Esophagus muscularis mucosa (tissue), 4 donors: ENCODE data around the gene C2CD4D.

ENCODE experiments used
- EP300 ChIP-seq: sonication (generic); formaldehyde crosslinking; IDR thresholded peaks from one replicate; pipeline ENCODE4 v1.6.1; 2017; ENCODE audit warnings: antibody characterized with exemption
- POLR2A ChIP-seq: fragments of 450-650 bp; IDR thresholded peaks from one replicate; pipeline ENCODE4 v1.6.1; 2017; ENCODE audit warnings: antibody characterized with exemption, moderate library complexity, mild to moderate bottlenecking, low read depth
- POLR2AphosphoS5 ChIP-seq, 2 donors: sonication (generic); formaldehyde crosslinking; IDR thresholded peaks; one replicate each; pipeline ENCODE4 v1.6.1; 2017; ENCODE audit warnings: antibody characterized with exemption in 2 of 2
- TF ChIP-seq, protein P1 (sequence below), 3 experiments: fragments of 200-600 bp in 2 of 3; fragments of 450-650 bp in 1 of 3; sonication (generic) in 2 of 3; IDR thresholded peaks; one replicate each; pipeline ENCODE4 v1.5.1; 2017 to 2019; ENCODE audit warnings: antibody characterized with exemption in 3 of 3, mild to moderate bottlenecking in 2 of 3, moderate library complexity in 1 of 3

DNA sequence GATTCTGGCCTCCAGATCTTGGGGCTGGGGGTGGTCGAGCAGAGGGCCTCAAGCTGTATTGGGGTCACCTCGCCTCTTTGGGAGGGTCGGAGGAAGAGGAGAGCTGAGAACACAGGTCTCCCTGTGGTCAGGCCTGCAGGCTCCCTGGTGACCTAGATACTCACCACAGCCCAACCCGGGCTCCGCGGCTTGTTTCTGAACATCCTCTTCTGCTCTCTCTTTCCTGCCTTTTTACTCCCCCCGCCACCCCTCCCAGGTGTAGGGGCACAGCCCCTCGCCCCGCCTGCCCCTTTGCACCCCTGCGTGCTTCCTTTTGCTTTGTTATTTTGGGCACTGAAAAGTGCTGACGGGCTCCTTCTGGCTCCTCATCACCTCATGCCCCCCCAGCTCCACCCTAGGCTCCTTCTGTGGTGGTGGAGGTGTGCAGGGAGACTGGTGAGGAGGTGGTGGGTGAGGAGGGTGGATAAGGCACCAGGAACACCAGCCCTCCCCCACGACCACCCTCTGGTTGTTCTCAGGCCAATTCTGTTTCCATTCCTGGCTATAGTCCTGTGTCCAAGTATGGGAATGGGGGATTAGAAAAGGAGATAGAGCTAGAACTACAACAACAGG, 23.8 kb downstream of the C2CD4D start:
- TF ChIP-seq, protein P1, sequence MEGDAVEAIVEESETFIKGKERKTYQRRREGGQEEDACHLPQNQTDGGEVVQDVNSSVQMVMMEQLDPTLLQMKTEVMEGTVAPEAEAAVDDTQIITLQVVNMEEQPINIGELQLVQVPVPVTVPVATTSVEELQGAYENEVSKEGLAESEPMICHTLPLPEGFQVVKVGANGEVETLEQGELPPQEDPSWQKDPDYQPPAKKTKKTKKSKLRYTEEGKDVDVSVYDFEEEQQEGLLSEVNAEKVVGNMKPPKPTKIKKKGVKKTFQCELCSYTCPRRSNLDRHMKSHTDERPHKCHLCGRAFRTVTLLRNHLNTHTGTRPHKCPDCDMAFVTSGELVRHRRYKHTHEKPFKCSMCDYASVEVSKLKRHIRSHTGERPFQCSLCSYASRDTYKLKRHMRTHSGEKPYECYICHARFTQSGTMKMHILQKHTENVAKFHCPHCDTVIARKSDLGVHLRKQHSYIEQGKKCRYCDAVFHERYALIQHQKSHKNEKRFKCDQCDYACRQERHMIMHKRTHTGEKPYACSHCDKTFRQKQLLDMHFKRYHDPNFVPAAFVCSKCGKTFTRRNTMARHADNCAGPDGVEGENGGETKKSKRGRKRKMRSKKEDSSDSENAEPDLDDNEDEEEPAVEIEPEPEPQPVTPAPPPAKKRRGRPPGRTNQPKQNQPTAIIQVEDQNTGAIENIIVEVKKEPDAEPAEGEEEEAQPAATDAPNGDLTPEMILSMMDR (IDR thresholded peaks at IDR 0.05), result no peak
- TF ChIP-seq POLR2A (no peak), POLR2AphosphoS5 (IDR thresholded peaks at IDR 0.05) (no peak), EP300 (no peak)
